WTC11 (cell line): ENCODE measurements around the gene ARHGAP22. TPM values are rescaled to one million over a fixed set of nuclear protein-coding genes. Genes with fewer than 3 reads are reported as not detected.

ENCODE experiments used
- ATAC-seq: fragments of 200-7000 bp; cut with Tn5 transposase; 2 replicates; pipeline ENCODE4 v1.10.0; 2021; ENCODE audit warnings: mild to moderate bottlenecking, moderate library complexity
- CTCF ChIA-PET: fragments of 300-600 bp; sonication (Branson Sonifier 250); formaldehyde crosslinking; loops from one replicate; lab custom pipeline; 2021; ENCODE audit warnings: antibody characterized with exemption; lab: Charles Lee
- POLR2A ChIA-PET: fragments of 350-600 bp; sonication (Branson Sonifier 250); formaldehyde crosslinking; loops from one replicate; lab custom pipeline; 2021; ENCODE audit warnings: antibody characterized with exemption; lab: Charles Lee
- DNase-seq: peaks from one replicate; pipeline ENCODE4 v3.0.0; 2021; ENCODE audit warnings: low spot score
- H3K27ac Mint-ChIP-seq: 2 replicates; pipeline ENCODE4 v1.8.0; 2021; ENCODE audit warnings: mixed read lengths
- H3K27me3 Mint-ChIP-seq: 2 replicates; pipeline ENCODE4 v1.8.0; 2021; ENCODE audit warnings: low read depth, mild to moderate bottlenecking, moderate library complexity, mixed read lengths
- H3K36me3 Mint-ChIP-seq: 2 replicates; pipeline ENCODE4 v1.8.0; 2021; ENCODE audit warnings: mixed read lengths
- H3K4me1 Mint-ChIP-seq: 2 replicates; pipeline ENCODE4 v1.8.0; 2022; ENCODE audit warnings: mixed read lengths
- H3K4me3 Mint-ChIP-seq: 2 replicates; pipeline ENCODE4 v1.8.0; 2021; ENCODE audit warnings: mild to moderate bottlenecking, moderate library complexity, mixed read lengths
- H3K9me3 Mint-ChIP-seq: 2 replicates; pipeline ENCODE4 v1.8.0; 2021; ENCODE audit warnings: mixed read lengths
- AR ChIP-seq: fragments of 250-450 bp; sonication (Bioruptor Pico); IDR thresholded peaks from 2 replicates; pipeline ENCODE4 v1.9.0; 2021; ENCODE audit warnings: mild to moderate bottlenecking
- ARID4B ChIP-seq: sonication (generic); formaldehyde crosslinking; IDR thresholded peaks from 2 replicates; pipeline ENCODE4 v1.8.0; 2023; ENCODE audit warnings: missing genetic modification reagents, mild to moderate bottlenecking, borderline replicate concordance
- ATF6 ChIP-seq: sonication (generic); formaldehyde crosslinking; IDR thresholded peaks from 2 replicates; pipeline ENCODE4 v1.8.1; 2023; ENCODE audit warnings: mild to moderate bottlenecking, missing genetic modification reagents
- CBFB ChIP-seq: sonication (generic); formaldehyde crosslinking; IDR thresholded peaks from 2 replicates; pipeline ENCODE4 v1.8.1; 2022; ENCODE audit warnings: mild to moderate bottlenecking, low read depth, missing genetic modification reagents
- E2F4 ChIP-seq: sonication (generic); formaldehyde crosslinking; IDR thresholded peaks from 2 replicates; pipeline ENCODE4 v1.8.1; 2022; ENCODE audit warnings: low read depth, mild to moderate bottlenecking, moderate library complexity, missing genetic modification reagents, borderline replicate concordance
- ETV6 ChIP-seq: sonication (generic); formaldehyde crosslinking; IDR thresholded peaks from 2 replicates; pipeline ENCODE4 v1.8.1; 2022; ENCODE audit warnings: mild to moderate bottlenecking, missing genetic modification reagents
- FOXJ3 ChIP-seq: sonication (generic); formaldehyde crosslinking; IDR thresholded peaks from 2 replicates; pipeline ENCODE4 v1.9.0; 2021; ENCODE audit warnings: missing genetic modification reagents, mild to moderate bottlenecking, borderline replicate concordance
- GABPB1 ChIP-seq: sonication (generic); formaldehyde crosslinking; IDR thresholded peaks from 2 replicates; pipeline ENCODE4 v1.8.1; 2023; ENCODE audit warnings: mild to moderate bottlenecking, missing genetic modification reagents
- GRHL2 ChIP-seq: fragments of 250-450 bp; sonication (Bioruptor Pico); IDR thresholded peaks from 2 replicates; pipeline ENCODE4 v1.8.0; 2022; ENCODE audit warnings: mild to moderate bottlenecking, moderate library complexity; ENCODE audit not compliant: insufficient replicate concordance, severe bottlenecking
- IRF2 ChIP-seq: sonication (generic); formaldehyde crosslinking; IDR thresholded peaks from 2 replicates; pipeline ENCODE4 v1.8.0; 2022; ENCODE audit warnings: low read depth, missing genetic modification reagents, borderline replicate concordance
- NFE2L1 ChIP-seq: sonication (generic); formaldehyde crosslinking; IDR thresholded peaks from 2 replicates; pipeline ENCODE4 v1.8.1; 2023; ENCODE audit warnings: missing genetic modification reagents
- NR2C2 ChIP-seq: sonication (generic); formaldehyde crosslinking; IDR thresholded peaks from 2 replicates; pipeline ENCODE4 v1.8.0; 2022; ENCODE audit warnings: mild to moderate bottlenecking, missing genetic modification reagents
- NR3C1 ChIP-seq: sonication (generic); formaldehyde crosslinking; conservative IDR thresholded peaks from 2 replicates; pipeline ENCODE4 v1.8.1; 2023; ENCODE audit warnings: low read depth, mild to moderate bottlenecking, missing genetic modification reagents
- PRRX2 ChIP-seq: fragments of 250-450 bp; sonication (Bioruptor Pico); IDR thresholded peaks from 2 replicates; pipeline ENCODE4 v1.8.0; 2021; ENCODE audit warnings: mild to moderate bottlenecking
- RELA ChIP-seq: sonication (generic); formaldehyde crosslinking; IDR thresholded peaks from 2 replicates; pipeline ENCODE4 v1.8.1; 2022; ENCODE audit warnings: missing genetic modification reagents, mild to moderate bottlenecking, borderline replicate concordance
- TEAD4 ChIP-seq: sonication (generic); formaldehyde crosslinking; IDR thresholded peaks from 2 replicates; pipeline ENCODE4 v1.8.0; 2022; ENCODE audit warnings: mild to moderate bottlenecking, missing genetic modification reagents
- USF1 ChIP-seq: sonication (generic); formaldehyde crosslinking; IDR thresholded peaks from 2 replicates; pipeline ENCODE4 v1.8.0; 2022; ENCODE audit warnings: mild to moderate bottlenecking, missing genetic modification reagents
- USF2 ChIP-seq: sonication (generic); formaldehyde crosslinking; IDR thresholded peaks from 2 replicates; pipeline ENCODE4 v1.8.1; 2023; ENCODE audit warnings: mild to moderate bottlenecking, missing genetic modification reagents, moderate library complexity
- ZNF425 ChIP-seq: fragments of 250-450 bp; sonication (Bioruptor Pico); conservative IDR thresholded peaks from 2 replicates; pipeline ENCODE4 v1.9.0; 2021; ENCODE audit warnings: mild to moderate bottlenecking
- total RNA-seq: library from RNA; stranded (reverse); gene quantifications from 3 replicates; pipeline ENCODE4 v1.2.3, GENCODE V29; 2021

The ARHGAP22 gene
- total RNA-seq, 1 experiment from 2014 or later, result 8.6 TPM

- TF ChIP-seq ARID4B (no peak), GABPB1 (CRISPR knock-in tag) (no peak), ETV6 (CRISPR knock-in tag) (no peak), PRRX2 (CRISPR knock-in tag) (no peak), TEAD4 (CRISPR knock-in tag) (no peak), NR3C1 (no peak), AR (CRISPR knock-in tag) (no peak), NR2C2 (no peak), GRHL2 (no peak), RELA (CRISPR knock-in tag) (no peak), USF2 (no peak)
Measured at GRCh38 chr10:48451969-48452878, 152.6 kb downstream of the ARHGAP22 start (continued).

GRCh38 chr10:48450741-48451466 is 154.0 kb downstream of the ARHGAP22 start:
- H3K27ac Mint-ChIP-seq, result no peak overlapping the region
- no peak overlapping the region for H3K4me3 Mint-ChIP-seq
- ChIA-PET CTCF (interaction anchor here (1.1 kb wide), 1 partner anchor 59 kb away, joined by 5 read pairs; no protein-coding TSS in a partner anchor), POLR2A (no interaction called here)
- H3K36me3 Mint-ChIP-seq, result no peaks in the 10 kb centered on the region
- H3K27me3 Mint-ChIP-seq, result no peaks in the 10 kb centered on the region
- no peaks in the 10 kb centered on the region for H3K9me3 Mint-ChIP-seq
- DNase-seq, result no peak
- ATAC-seq, result no peak
- H3K4me1 Mint-ChIP-seq, result peaks cover 6% of the 10 kb centered on the region; the same call in 1 of the 2 replicates
- TF ChIP-seq ATF6 (no peak), USF1 (CRISPR knock-in tag) (no peak), E2F4 (CRISPR knock-in tag) (no peak), FOXJ3 (CRISPR knock-in tag) (no peak), GABPB1 (CRISPR knock-in tag) (no peak), CBFB (no peak), ZNF425 (CRISPR knock-in tag) (no peak), NFE2L1 (CRISPR knock-in tag) (no peak), IRF2 (no peak)
